ENCODE results near the gene CDK9.
A peak's percentile ranks its signal among the peaks of the same experiment; 100 is the strongest.

The CDK9 gene

DNA sequence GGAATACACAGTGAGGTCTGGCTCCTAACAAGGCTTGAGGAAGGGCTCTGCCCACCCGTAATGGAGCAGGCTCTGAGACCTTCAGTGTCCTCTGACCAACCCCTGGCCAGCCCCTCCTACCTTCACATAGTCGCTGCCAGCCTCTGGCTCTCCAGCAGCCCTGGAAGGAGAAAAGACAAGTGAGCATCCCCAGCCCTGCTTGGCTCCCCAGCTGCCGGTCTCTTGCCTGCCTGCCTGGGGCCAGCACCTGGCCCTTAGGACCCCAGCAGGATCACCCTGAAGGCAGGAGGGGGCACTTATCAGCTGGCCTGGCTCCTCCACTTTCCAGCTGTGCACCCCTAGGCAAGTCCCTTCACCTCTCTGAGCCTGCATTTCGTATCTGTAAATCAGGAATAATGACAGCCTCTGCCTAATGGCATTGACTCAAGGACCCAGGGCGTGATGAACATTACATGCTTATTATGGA is 24.3 kb upstream of the CDK9 start:
- DNase-seq (ENCODE audit: low read depth in 3 of 3) = no peak

DNA sequence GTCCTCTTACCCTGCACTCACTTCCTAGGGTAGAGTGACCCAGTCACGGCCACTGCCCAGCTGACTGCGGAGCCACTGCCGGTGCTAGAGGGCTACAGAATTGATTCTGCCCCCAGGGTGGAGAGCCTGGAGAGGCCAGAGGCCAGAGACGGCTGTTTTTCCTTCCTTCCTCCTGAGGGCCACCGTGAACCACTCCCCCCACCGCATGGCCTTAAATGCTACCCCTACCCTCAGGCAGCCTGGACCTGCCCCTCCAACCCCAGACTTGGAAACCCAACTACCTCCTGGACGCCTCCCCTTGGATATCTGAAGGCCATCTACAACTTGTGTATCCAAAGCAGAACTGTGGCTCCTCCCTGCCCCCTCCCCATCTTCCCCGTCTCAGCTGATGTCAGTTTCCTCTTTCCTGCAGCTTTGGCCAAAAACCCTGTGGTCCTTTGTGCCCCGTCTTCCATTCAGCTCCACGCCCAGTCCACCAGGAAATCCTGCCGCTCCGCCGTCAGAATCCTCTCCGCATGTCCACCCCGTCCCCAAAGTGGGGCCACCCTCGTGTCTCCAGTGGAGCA is 23.6 kb upstream of the CDK9 start:
- DNase-seq (ENCODE audit: low read depth in 3 of 3) = no peak

DNA sequence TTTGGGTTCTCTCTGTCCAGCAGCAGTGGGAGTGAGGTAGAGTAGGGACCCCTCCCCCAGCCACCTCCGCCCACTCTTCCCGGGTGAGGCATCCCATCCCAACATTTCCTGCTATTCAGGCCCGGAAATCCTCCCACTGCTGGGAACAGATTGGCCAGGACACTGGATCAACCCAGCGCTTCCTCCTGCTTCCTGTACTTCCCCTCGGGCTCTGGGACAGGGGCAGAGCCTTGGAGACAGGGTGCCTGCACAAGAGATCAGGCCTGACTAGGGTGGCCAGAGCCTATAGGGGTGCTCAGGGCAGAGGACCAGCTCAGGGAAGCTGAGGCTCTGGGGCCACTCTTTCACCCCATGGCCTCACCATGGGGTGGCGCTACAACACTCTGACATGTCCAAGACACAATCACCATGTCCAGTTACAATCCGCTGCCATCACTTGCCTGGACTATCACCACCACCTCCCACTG is 21.9 kb upstream of the CDK9 start:
- DNase-seq (ENCODE audit: low read depth in 3 of 3) = no peak

DNA sequence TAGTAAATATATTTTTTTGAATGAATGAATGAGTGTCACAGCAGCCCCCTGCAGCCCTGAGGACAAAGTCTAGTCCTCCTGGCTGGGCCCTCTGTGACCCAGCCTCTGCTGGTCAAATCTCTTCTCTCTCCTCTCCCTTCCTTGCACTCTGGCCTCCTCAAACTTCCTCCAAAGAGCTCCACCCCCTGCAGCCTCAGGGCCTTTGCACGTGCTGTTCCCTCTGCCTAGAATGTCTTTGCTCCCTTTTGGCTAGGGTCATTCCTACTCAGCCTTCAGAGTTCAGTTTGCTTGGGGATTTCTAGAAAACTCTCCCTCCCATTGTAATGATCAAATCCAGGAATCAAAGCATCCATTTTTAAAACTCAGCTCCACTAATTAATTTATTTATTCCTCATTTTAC is 20.4 kb upstream of the CDK9 start:
- DNase-seq (ENCODE audit: low read depth in 3 of 3) = no peak

DNA sequence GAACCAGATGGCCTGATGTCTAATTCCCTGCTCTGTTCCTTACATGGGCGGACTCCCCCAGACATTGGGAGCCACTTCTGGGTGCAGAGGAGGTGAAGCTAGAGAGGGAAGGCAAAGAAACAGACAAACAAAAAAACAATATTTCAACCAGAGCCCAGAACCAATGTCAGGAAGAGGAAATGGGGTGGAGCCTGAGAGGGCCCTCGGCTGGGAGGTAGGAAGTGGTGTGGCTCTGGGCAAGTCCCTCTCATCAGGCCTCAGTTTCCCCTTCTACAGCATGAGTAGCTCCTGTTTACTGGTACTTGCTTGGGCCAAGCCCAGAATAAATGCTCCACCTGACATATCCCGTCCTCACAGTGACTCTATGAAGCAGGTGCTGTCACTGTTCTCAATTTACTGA is 18.4 kb upstream of the CDK9 start:
- DNase-seq (ENCODE audit: low read depth in 3 of 3) = no peak

DNA sequence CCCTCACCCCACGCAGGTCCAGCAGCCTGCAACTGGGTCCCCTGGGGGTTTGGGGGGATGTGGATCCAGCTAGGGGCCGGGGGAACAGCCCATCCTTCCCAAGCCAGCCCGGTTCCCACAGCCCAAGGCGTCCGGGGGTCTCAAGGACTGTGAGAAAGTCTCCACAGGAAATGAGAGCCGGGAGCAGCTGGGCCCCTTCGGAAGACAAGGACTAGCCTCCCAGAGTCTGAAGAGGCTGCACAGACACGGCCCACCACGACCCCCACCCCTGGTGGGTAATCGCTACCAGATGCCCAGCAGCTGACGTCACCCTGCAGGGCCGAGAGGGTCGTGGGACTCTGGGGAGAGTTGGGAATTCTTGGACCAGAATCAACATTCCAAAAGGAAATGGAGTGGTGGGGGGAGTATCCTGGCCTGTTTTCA is 17.9 kb upstream of the CDK9 start:
- no peak for DNase-seq (ENCODE audit: low read depth in 3 of 3)

DNA sequence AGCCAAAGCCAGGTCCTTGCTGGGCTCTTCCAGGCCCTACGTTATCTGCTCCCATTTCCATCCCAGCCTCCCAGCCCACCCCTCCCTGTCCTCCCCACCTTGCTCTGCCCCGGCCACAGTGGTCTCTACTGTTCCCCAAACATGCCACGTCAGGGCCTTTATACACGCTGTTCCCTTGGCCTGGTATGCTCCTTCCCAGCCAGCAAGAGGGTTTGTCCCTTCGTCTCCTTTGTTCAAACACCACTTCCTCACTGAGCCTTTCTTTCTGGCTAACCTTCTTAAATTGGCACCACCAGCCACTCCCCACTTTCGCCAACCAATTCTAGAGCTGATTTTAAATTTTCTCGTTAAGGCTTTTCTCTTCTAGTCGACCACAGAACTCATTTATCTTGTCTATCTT is 17.1 kb upstream of the CDK9 start:
- DNase-seq (ENCODE audit: low read depth in 3 of 3) = no peak

DNA sequence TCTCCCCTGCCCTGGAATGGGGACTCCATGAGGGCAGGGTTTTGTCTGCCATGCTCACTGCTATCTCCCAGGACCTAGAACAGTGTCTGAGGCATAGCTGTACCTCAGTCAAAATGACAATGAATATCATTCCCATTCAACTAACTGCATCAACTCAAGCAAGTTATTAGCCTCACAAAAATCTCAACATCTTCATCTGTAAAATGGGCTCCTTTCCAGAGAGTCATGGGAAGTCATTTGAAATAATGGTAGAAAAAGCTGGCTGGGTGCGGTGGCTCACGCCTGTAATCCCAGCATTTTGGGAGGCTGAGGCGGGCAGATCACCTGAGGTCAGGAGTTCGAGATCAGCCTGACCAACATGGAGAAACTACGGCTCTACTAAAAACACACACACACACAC is 16.7 kb upstream of the CDK9 start:
- DNase-seq (ENCODE audit: low read depth in 3 of 3) = no peak

DNA sequence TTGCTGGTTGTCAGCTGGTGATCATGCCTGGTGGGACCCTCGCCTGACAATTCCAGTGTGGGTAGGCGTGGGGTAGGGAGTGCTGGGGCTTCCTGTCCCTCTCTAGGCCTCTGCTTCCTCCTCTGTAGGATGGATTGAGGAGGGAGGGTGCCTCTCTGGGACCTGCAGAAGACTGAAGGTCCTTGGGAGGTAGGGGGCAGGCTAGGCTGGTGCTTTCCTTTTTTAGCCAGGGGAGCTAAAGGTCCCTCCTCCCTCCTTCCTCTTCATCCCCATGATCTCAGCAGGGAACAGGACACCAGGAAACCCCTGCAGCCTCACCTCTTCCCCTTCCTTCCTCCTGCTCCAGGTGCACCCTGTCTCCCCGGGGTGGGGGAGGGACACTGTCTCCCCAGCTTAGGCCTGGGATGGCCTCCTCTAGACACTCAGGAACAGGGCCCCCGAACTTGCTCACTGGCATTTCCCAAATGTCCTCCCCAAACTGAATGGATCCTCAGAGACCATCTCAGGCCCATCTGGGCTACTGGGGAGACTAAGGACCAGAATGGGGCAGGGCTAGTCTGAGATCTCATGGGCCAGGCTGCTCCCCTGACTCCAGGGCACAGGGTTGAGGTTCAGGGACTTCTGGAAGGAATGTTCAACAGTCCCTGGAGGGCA is 15.8 kb upstream of the CDK9 start:
- DNase-seq (ENCODE audit: low read depth in 3 of 3) = no peak

DNA sequence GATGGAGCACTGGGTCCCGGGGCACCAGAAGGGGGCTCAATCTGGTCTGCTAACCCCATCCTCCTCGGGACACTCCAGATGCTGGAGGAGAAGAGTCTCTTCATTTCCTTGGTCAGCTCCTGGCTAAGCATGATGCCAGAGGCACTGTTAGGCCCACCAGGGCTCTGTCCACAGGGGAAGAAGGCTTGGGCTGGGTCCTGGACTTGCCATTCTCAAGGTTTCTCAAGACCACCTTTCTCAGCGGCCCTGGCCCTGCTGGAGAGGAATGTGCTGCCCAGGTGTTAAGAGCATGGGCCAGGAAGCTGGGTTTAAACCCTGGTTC is 15.3 kb upstream of the CDK9 start:
- no peak for DNase-seq (ENCODE audit: low read depth in 3 of 3)

DNA sequence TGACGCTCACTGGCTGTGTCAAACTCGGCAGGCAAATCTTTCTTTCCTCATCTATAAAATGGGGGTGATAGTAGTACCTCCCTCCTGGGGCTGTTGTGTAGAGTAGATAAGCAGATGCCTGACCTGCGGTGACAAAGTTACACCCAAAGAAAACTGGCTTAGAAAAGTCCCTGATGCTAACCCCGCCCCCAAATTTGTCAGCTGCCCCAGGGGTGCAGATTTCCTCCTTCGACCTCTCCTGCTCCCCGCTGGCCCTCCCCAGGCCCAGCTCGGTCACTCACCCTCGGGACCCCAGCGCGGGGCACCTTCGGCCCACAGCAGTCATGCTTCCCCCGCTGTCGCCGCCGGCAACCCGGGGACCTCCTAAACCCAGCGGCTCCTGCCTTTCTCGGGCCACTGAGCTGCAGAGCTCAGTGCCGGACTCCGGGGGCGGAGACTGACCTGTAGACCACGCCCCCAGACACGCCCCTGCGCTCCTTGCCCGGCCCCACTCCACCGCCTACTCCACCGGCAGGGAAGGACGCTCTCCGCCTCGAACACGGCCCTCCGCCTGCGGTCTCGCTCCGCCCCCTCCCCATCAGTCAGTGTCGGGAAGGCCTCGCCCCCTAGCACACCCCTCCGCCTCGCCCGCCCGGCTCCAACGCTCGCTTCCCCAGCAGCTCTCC is 14.8 kb upstream of the CDK9 start:
- DNase-seq (ENCODE audit: low read depth in 3 of 3) = peak; percentile 91 to 98 (median 93)

DNA sequence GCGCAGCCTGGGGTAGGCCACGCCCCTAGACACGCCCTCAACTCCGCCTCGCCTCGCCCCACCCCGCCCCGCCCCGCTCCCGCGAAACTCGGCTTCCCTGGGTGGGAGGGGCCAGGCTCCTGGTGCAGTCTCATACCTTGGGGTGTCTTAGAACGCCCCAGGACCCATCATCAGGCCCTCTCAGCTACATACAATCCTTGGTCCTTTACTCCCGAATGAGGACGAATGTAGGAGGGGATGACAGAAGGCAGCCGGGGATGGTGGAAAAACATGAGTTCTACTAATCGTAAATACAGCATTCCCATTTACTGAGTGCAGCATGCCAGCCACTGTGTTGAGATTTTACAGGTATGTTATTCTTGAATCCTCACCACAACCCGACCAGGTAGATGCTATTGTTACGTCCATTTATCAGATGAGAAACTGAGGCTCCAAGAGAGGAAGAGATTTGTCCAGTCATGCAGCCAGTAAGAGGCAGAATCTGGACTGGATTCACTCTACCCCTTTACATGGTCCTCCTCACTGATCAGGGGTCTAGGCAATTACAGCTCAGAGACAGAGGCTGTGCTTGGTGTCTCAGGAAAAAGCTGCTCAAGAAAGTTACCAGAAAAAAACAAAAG is 14.2 kb upstream of the CDK9 start:
- DNase-seq (ENCODE audit: low read depth in 3 of 3) = no peak

DNA sequence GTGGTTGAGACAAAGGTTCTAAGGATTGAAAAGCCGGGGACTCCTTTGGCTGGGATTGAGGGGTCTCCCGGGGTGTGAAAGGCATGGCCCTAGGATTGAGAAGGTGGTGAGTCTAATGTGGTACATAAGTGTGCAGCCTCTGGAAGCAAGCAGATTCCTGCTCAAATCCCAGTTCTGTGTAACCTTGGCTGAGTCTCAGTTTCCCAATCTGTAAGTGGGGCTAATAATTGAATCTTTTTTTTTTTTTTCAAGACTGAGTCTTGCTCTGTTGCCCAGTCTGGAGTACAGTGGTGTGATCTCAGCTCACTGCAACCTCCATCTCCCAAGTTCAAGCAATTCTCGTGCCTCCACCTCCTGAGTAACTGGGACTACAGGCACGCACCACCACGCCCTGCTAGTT is 13.2 kb upstream of the CDK9 start:
- DNase-seq (ENCODE audit: low read depth in 3 of 3) = no peak

DNA sequence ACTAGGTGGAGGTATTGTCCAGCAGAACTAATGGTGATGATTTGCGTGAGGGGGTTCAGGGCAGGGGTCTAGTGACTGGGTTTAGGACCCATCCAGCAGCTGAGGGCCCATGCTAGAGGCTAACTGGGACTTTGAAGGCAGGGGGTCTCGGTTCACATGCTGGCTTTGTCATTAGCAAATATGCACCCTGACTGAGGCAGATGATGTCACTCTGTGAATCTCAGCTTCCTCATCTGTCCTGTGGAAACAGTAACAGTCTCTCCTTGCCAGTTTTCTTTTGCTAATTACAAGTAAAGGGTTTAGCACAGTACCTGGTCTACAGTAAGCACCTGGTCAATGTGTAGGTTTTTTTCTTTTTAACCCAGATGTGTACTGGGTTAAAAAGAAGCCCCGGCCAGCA is 12.6 kb upstream of the CDK9 start:
- DNase-seq (ENCODE audit: low read depth in 3 of 3) = no peak

DNA sequence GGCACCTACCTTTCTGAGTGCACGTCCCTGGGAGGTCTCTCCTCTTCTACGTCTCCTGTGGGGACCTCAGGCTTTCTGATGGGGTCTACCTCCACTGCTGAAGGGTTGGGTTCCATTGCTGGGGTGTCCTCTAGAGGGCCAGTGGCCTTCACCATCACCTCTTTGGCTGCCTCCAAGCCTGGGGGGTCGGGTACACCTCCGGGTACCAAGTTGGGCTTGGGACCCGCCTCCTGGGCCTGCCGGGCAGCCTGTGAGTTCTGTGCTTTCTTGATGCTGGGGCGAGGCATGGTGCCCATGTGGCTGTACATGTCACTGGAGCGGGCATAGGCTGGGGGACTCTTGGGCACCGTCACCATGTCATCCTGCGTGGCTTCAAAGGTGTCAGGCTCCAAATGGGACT is 11.9 kb upstream of the CDK9 start:
- no peak for DNase-seq (ENCODE audit: low read depth in 3 of 3)

DNA sequence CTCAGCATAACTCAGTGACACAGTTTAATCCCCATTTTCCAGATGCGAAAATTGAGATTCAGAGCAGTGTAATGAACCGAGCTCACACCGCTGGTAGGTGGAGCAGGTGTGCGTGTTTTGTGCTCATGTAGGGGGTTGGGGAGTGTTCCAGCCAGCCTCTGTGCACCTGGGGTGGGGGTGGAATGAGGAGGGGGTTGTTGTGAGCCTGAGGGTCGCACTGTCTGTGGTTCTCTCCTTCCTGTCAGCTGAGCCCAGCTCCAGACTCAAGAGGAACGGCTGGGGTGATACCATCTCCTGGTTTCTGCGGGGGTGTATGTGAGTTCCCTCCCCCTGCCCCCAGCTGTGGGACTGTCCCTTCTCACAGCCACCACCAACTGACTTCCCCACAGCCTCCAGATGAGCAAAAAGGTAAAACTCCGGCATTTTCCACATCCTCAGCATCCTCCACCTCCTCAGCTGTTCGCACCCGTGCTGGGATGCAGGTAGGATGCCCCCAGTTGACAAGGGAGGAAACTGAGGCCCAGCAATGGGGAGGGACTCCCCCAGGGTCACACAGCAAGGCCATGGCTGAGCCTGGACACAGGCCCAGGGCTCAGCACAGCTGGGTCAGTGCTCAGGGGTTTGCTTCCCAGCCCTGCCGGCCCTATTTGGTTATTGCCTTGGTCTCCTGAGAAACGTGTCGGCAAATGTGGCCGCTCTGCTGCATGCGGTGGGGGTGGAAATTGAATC is 9.5 kb upstream of the CDK9 start:
- peak; percentile 37 to 78 (median 55) for DNase-seq (ENCODE audit: low read depth in 3 of 3)

DNA sequence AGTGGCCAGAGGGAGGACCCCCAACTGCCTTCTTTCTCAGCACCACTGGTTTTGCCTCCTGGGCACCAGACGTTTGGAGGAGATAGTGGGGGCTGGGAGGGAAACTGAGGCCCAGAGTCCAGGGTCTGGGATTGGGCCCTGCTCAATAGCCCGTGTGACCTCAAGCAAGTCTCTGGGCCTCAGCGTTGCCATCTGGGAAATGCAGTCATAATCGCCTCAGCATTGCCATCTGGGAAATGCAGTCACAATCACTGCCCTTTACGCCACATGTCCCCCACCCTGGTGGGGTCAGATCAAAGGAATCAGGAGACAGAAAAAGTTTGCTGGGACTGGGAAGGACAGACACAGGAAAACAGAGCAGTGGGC is 8.9 kb upstream of the CDK9 start:
- DNase-seq (ENCODE audit: low read depth in 3 of 3) = no peak

DNA sequence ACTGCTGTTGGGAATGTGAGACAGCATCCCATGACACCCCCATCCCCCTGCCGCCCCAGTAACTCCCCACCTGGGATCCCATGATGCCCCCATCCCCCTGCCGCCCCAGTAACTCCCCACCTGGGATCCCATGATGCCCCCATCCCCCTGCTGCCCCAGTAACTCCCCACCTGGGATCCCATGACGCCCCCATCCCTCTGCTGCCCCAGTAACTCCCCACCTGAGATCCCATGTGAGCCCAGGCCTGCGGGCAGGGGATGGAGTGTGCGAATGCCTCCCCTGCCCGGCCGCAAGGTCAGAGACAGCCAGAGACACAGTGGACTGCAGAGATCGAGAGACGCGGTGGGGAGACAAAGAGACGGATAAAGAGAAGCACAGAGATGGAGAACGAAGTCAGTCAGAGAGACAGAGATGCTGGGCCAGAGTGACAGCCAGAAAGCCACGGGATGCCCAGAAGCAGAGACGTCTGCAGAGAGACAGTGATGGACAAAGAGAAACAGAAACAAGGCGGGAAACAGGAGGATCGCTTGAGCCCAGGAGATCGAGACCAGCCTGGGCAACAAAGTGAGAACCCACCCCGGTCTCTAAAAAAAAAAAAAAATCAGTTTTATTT is 8.4 kb upstream of the CDK9 start:
- no peak for DNase-seq (ENCODE audit: low read depth in 3 of 3)

DNA sequence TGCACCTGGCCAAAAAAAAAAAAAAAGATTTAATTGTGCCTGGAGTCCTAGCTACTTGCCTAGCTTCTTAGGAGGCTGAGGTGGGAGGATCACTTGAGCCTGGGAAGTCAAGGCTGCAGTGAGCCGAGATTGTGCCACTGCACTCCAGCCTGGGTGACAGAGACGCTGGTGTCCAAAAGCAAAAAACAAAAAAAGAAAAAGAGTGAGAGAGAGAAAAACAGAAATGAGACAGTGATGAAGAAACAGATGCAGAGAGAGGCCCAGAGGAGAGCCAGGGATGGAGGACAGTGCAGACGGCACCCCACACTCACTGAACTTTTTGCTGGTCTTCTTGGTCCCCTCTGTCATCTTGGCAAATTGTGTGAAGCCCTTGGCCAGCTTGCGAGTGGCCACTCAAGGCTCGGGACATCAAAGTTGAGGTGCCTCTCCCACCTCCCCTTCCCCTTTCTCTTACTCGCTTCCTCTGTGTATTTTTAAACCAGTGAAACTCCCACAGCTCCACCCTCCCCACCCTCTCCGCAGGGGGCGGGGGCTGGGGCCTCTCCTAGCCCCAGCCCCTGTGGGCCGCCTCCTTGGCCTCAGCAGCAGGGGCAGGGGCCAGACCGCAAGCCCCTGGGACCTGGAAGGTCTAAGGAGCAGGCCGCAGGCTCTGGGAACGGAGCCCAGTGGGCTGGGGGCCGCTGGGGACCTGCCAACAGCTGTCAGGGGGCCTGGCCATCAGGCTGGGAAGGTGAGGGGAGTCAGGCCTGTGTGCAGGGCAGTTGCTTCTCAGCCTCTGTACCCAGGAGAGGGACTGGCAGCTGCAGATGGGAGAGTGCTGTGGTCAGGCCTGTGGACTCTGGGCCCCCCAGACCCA is 7.3 kb upstream of the CDK9 start, which contains the start of gene SH2D3C:
TSS of gene SH2D3C (minus strand) at position 387 of the 856 bp plus-strand sequence. CDS start at position 348, 39 bp downstream.
- DNase-seq (ENCODE audit: low read depth in 3 of 3) = peak in 1 of 3 experiments; percentile 52

DNA sequence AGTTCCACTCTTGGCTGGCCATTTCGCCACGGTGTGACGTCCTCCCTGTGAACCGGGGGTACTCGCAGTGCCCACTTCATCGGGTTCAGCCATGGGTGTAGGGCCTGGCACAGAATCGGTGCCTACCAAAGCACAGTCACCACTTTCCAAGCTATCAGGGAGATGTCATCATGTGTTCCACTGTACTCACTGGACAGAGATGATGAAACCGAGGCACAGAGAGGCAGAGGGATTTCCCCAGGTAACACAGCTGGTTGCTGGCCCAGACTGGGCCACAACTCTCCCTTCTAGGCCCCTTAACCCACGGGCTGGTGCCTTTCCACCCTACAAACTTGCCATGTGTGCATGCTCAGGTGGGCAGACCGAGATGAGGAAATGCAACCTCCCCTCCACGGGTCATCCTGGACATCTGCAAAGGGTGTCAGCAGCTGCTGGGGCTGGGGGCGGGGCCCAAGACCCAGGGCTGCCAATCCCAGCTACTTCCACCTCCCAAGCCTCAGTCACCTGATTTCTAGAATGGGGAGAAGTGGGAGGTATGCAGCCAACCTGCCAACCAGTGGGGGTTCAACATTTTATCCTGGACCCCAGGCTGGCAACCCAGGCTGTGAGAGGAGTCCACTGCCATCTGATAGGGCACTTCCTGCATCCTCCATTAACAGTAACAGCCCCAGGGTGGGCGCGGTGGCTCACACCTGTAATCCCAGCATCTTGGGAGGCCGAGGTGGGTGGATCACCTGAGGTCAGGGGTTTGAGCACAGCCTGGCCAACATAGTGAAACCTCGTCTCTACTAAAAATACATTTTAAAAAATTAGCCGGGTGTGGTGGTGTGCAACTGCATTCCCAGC is 6.5 kb upstream of the CDK9 start:
- DNase-seq (ENCODE audit: low read depth in 3 of 3) = peak in 2 of 3 experiments; percentile 54 to 55

Data from stimulated activated CD4-positive, alpha-beta T cell treated with anti-CD3 and anti-CD28 coated beads, TNF-alpha, amount 100 ng/mL, for 24 hours (primary cell).